Adipocyte (in vitro differentiated cells): ENCODE results near the gene CLSTN2.

Experiments
- DNase-seq: peaks from one replicate; pipeline ENCODE4 v3.0.0-alpha.2; 2015; ENCODE audit warnings: low read depth
- H3K27me3 ChIP-seq: replicated peaks from 2 replicates; pipeline ENCODE4 v1.7.0; 2013; ENCODE audit warnings: mild to moderate bottlenecking, low read length, moderate library complexity; ENCODE audit not compliant: control insufficient read depth, insufficient read depth
- H3K36me3 ChIP-seq: 2 replicates; pipeline ENCODE4 v1.7.0; 2013; ENCODE audit warnings: low read length, mild to moderate bottlenecking, moderate library complexity; ENCODE audit not compliant: control insufficient read depth, insufficient read depth, severe bottlenecking
- H3K4me1 ChIP-seq: 2 replicates; pipeline ENCODE4 v1.7.0; 2013; ENCODE audit warnings: mild to moderate bottlenecking, low read length, moderate library complexity; ENCODE audit not compliant: control insufficient read depth, insufficient read depth
- H3K4me3 ChIP-seq: 2 replicates; pipeline ENCODE4 v1.7.0; 2013; ENCODE audit warnings: mild to moderate bottlenecking, low read length, moderate library complexity
- H3K9ac ChIP-seq: 2 replicates; pipeline ENCODE4 v1.7.0; 2013; ENCODE audit warnings: mild to moderate bottlenecking, low read length, moderate library complexity
- H3K9me3 ChIP-seq: 2 replicates; pipeline ENCODE4 v1.7.0; 2013; ENCODE audit warnings: mild to moderate bottlenecking, low read length, moderate library complexity; ENCODE audit not compliant: control insufficient read depth

The CLSTN2 gene

GRCh38 chr3:140010391-140010790 lies 75.4 kb downstream of the CLSTN2 start:
- H3K27me3 ChIP-seq: peaks cover 16% of the 10 kb centered on the region
- no peak overlapping the region for H3K4me3 ChIP-seq
- no peaks in the 10 kb centered on the region for H3K9me3 ChIP-seq
- H3K4me1 ChIP-seq: no peaks in the 10 kb centered on the region
- no peak overlapping the region for H3K9ac ChIP-seq
- DNase-seq: no peak
- H3K36me3 ChIP-seq: no peaks in the 10 kb centered on the region

GRCh38 chr3:140011086-140011485 lies 76.1 kb downstream of the CLSTN2 start:
- Histone ChIP-seq H3K4me1 (no peaks in the 10 kb centered on the region), H3K9ac (no peak overlapping the region), H3K4me3 (no peak overlapping the region), H3K36me3 (no peaks in the 10 kb centered on the region), H3K27me3 (peaks cover 15% of the 10 kb centered on the region), H3K9me3 (no peaks in the 10 kb centered on the region)
- no peak for DNase-seq

- Histone ChIP-seq H3K4me3 (no peak overlapping the region), H3K4me1 (no peaks in the 10 kb centered on the region), H3K27me3 (peaks cover 15% of the 10 kb centered on the region), H3K36me3 (no peaks in the 10 kb centered on the region), H3K9me3 (no peaks in the 10 kb centered on the region), H3K9ac (no peak overlapping the region)
- DNase-seq: no peak
Measured at GRCh38 chr3:140011611-140012277, 76.8 kb downstream of the CLSTN2 start.

- Histone ChIP-seq H3K9ac (no peak overlapping the region), H3K4me1 (no peaks in the 10 kb centered on the region), H3K36me3 (no peaks in the 10 kb centered on the region), H3K4me3 (no peak overlapping the region), H3K9me3 (no peaks in the 10 kb centered on the region), H3K27me3 (peaks cover 15% of the 10 kb centered on the region)
- DNase-seq: no peak
Measured at GRCh38 chr3:140013220-140013619, 78.2 kb downstream of the CLSTN2 start.

GRCh38 chr3:140014831-140015495 lies 80.0 kb downstream of the CLSTN2 start:
- H3K4me1 ChIP-seq: no peaks in the 10 kb centered on the region

GRCh38 chr3:140015741-140016140 lies 80.8 kb downstream of the CLSTN2 start:
- H3K4me1 ChIP-seq: no peaks in the 10 kb centered on the region

More at GRCh38 chr3:140014831-140015495, 80.0 kb downstream of the CLSTN2 start:
- no peak for DNase-seq
- H3K36me3 ChIP-seq: no peaks in the 10 kb centered on the region
- H3K9me3 ChIP-seq: no peaks in the 10 kb centered on the region
- H3K9ac ChIP-seq: no peak overlapping the region
- H3K4me3 ChIP-seq: no peak overlapping the region
- H3K27me3 ChIP-seq: peaks cover 15% of the 10 kb centered on the region

GRCh38 chr3:140018556-140018955 lies 83.6 kb downstream of the CLSTN2 start:
- Histone ChIP-seq H3K4me1 (peaks cover 3% of the 10 kb centered on the region), H3K9me3 (no peaks in the 10 kb centered on the region), H3K9ac (no peak overlapping the region), H3K4me3 (no peak overlapping the region), H3K27me3 (no peaks in the 10 kb centered on the region), H3K36me3 (no peaks in the 10 kb centered on the region)
- DNase-seq: no peak

More at GRCh38 chr3:140015741-140016140, 80.8 kb downstream of the CLSTN2 start:
- Histone ChIP-seq H3K27me3 (peaks cover 15% of the 10 kb centered on the region), H3K9ac (no peak overlapping the region), H3K9me3 (no peaks in the 10 kb centered on the region), H3K36me3 (no peaks in the 10 kb centered on the region), H3K4me3 (no peak overlapping the region)
- DNase-seq: no peak

- Histone ChIP-seq H3K27me3 (no peaks in the 10 kb centered on the region), H3K9me3 (no peaks in the 10 kb centered on the region), H3K36me3 (no peaks in the 10 kb centered on the region), H3K4me1 (peaks cover 8% of the 10 kb centered on the region), H3K4me3 (no peak overlapping the region), H3K9ac (no peak overlapping the region)
- DNase-seq: no peak
Measured at GRCh38 chr3:140019946-140020345, 85.0 kb downstream of the CLSTN2 start.

- Histone ChIP-seq H3K9me3 (no peaks in the 10 kb centered on the region), H3K4me1 (peaks cover 8% of the 10 kb centered on the region), H3K9ac (no peak overlapping the region), H3K36me3 (no peaks in the 10 kb centered on the region), H3K4me3 (no peak overlapping the region), H3K27me3 (no peaks in the 10 kb centered on the region)
- DNase-seq: no peak
Measured at GRCh38 chr3:140020541-140020940, 85.6 kb downstream of the CLSTN2 start.

- H3K4me1 ChIP-seq: peaks cover 8% of the 10 kb centered on the region
- H3K4me3 ChIP-seq: no peak overlapping the region
- H3K9ac ChIP-seq: no peak overlapping the region
- no peaks in the 10 kb centered on the region for H3K9me3 ChIP-seq
- DNase-seq: no peak
- H3K36me3 ChIP-seq: no peaks in the 10 kb centered on the region
- H3K27me3 ChIP-seq: peaks cover 4% of the 10 kb centered on the region
Measured at GRCh38 chr3:140021269-140021668, 86.3 kb downstream of the CLSTN2 start.

- DNase-seq: no peak
- Histone ChIP-seq H3K4me1 (peaks cover 8% of the 10 kb centered on the region), H3K36me3 (no peaks in the 10 kb centered on the region), H3K4me3 (no peak overlapping the region), H3K9ac (no peak overlapping the region), H3K9me3 (no peaks in the 10 kb centered on the region), H3K27me3 (peaks cover 4% of the 10 kb centered on the region)
Measured at GRCh38 chr3:140022066-140022770, 87.2 kb downstream of the CLSTN2 start.
